Keratinocyte (primary cell): ENCODE measurements around the gene MOSMO. TPM values are rescaled to one million over a fixed set of nuclear protein-coding genes. Genes with fewer than 3 reads are reported as not detected.

Experiments
- DNase-seq: peaks from one replicate; pipeline ENCODE4 v3.0.0-alpha.2; 2011; ENCODE audit warnings: low read depth, missing footprints, low spot score
- FAIRE-seq: peaks from 2 replicates; lab custom pipeline; 2011; peaks lifted over from hg19 to GRCh38; lab: Jason Lieb, UNC
- H2AFZ ChIP-seq: 2 replicates; pipeline ENCODE4 v1.6.0; 2012; ENCODE audit warnings: low read length, control low read depth, inconsistent platforms; ENCODE audit not compliant: control insufficient read depth
- H3K27ac ChIP-seq: 2 replicates; pipeline ENCODE4 v1.5.1; 2011; ENCODE audit warnings: low read length; ENCODE audit not compliant: control insufficient read depth, insufficient read depth
- H3K27me3 ChIP-seq: 3 replicates; pipeline ENCODE4 v1.6.0; 2011; ENCODE audit warnings: low read length; ENCODE audit not compliant: control insufficient read depth, insufficient read depth; ENCODE audit errors: extremely low read depth
- H3K36me3 ChIP-seq, 2 experiments: 2 replicates in 1 of 2; 3 replicates in 1 of 2; pipeline ENCODE4 v1.5.1; 2011; ENCODE audit warnings: low read length in 2 of 2, mild to moderate bottlenecking in 1 of 2; ENCODE audit not compliant: control insufficient read depth in 2 of 2, insufficient read depth in 2 of 2; ENCODE audit errors: extremely low read depth in 1 of 2
- H3K4me1 ChIP-seq: 3 replicates; pipeline ENCODE4 v1.5.1; 2011; ENCODE audit warnings: low read length; ENCODE audit not compliant: control insufficient read depth, insufficient read depth; ENCODE audit errors: extremely low read depth
- H3K4me2 ChIP-seq: 3 replicates; pipeline ENCODE4 v1.6.0; 2011; ENCODE audit warnings: low read depth, low read length; ENCODE audit not compliant: control insufficient read depth, insufficient read depth; ENCODE audit errors: extremely low read depth
- H3K4me3 ChIP-seq, 3 experiments: fragments of 200-600 bp in 1 of 3; sonication (generic) in 1 of 3; 2 replicates in 2 of 3; 3 replicates in 1 of 3; pipeline ENCODE4 v1.5.1; 2011 to 2016; ENCODE audit warnings: low read length in 3 of 3, mild to moderate bottlenecking in 3 of 3, control low read depth in 2 of 3, inconsistent platforms in 1 of 3, low read depth in 1 of 3, mixed read lengths in 1 of 3, mixed run types in 1 of 3, moderate library complexity in 1 of 3; ENCODE audit not compliant: control insufficient read depth in 2 of 3, insufficient read depth in 2 of 3; ENCODE audit errors: extremely low read depth in 1 of 3
- H3K79me2 ChIP-seq: 2 replicates; pipeline ENCODE4 v1.6.0; 2012; ENCODE audit warnings: low read length; ENCODE audit not compliant: control insufficient read depth, insufficient read depth
- H3K9ac ChIP-seq: 3 replicates; pipeline ENCODE4 v1.6.0; 2011; ENCODE audit warnings: low read length; ENCODE audit not compliant: control insufficient read depth, insufficient read depth; ENCODE audit errors: extremely low read depth
- H3K9me1 ChIP-seq: 3 replicates; pipeline ENCODE4 v1.6.0; 2011; ENCODE audit warnings: low read length; ENCODE audit not compliant: control insufficient read depth, insufficient read depth; ENCODE audit errors: extremely low read depth
- H3K9me3 ChIP-seq: 2 replicates; pipeline ENCODE4 v1.5.1; 2012; ENCODE audit warnings: low read depth, low read length; ENCODE audit not compliant: control insufficient read depth
- H4K20me1 ChIP-seq: 3 replicates; pipeline ENCODE4 v1.6.0; 2011; ENCODE audit warnings: low read length; ENCODE audit not compliant: control insufficient read depth, insufficient read depth; ENCODE audit errors: extremely low read depth
- EZH2 ChIP-seq: IDR thresholded peaks from one replicate; pipeline ENCODE4 v1.6.1; 2012; ENCODE audit warnings: inconsistent platforms, mild to moderate bottlenecking, low read length, moderate library complexity
- dilution Hi-C: fragments of 300-500 bp; cut with MboI; formaldehyde crosslinking; loops from one replicate; pipeline ENCODE4 v1.7.0; 2020; ENCODE audit warnings: low sequenced_read_pairs; ENCODE audit not compliant: extremely low pct_ligation_motif_present
- polyA plus RNA-seq, 5 experiments: library from polyadenylated mRNA; depleted of rRNA in 3 of 5; stranded (reverse) in 3 of 5; stranded (forward) in 1 of 5; unstranded in 1 of 5; fragments of >200 nt; gene quantifications; 1 replicate in 1 of 5; 2 replicates in 3 of 5; 3 replicates in 1 of 5; pipeline versions ENCODE4 v1.2.1 to v1.2.3, GENCODE V29; 2011 to 2012; ENCODE audit warnings: missing spikeins in 2 of 5, low read depth in 1 of 5, low replicate concordance in 1 of 5
- TF ChIP-seq, protein P1 (sequence below), 3 experiments: IDR thresholded peaks in 1 of 3; conservative IDR thresholded peaks in 1 of 3; optimal IDR thresholded peaks in 1 of 3; 2 replicates in 2 of 3; 3 replicates in 1 of 3; pipeline versions ENCODE3 to v1.5.1; 2011; ENCODE audit warnings: low read length in 3 of 3, mild to moderate bottlenecking in 3 of 3, moderate library complexity in 2 of 3, control low read depth in 1 of 3, inconsistent platforms in 1 of 3; ENCODE audit not compliant: insufficient read depth in 2 of 3; ENCODE audit errors: extremely low read depth in 1 of 3

MOSMO gene
- polyA plus RNA-seq, 1 donor (not counting 4 experiments of a cell fraction or from before 2014, with no cell fraction given) = 26.2 TPM

DNA sequence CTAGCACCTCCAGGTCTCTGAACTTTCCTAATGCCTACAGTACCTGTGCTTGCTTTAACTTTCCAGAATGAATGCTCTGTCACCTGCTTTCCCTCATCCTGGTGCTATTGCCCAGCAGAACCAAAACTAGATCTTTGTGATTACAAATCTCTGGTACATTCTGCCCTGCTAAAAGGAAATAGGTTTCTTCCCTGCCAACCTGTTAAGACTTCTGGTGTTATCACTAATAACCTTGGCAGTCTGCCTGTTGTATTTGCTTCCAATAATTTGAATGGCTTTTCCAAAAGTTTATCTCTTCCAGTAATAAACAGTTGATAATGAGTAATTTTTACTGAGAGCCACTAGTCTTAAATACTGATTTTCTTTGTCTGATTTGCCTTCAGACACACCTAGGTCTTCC is 22.4 kb upstream of the MOSMO start:
- H3K36me3 ChIP-seq = peaks cover 4 to 11% of the 10 kb centered on the region in 2 experiments
- FAIRE-seq = no peak

DNA sequence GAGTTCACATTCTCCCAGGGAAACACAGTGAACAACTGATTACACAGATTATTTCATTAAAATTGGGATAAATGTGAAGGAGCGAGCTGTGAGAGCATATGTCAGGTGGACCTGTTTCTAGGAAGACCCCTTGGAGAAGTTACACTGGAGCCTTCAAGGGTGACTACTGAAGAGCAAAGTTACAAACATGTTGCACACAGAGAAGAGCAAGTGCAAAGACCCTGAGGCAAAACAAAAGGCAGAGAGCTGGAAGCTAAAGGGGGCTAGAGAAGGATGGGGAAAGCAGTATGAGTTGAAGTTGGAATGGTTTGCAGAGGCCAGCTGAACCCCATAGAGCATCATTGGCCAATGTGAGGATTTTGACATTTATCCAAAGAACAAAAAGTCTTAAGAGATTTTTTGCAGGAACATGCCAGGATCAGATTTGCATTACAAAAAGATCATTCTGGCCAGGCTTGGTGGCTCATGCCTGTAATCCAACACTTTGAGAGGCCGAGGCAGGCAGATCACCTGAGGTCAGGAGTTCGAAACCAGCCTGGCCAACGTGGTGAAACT is 21.1 kb upstream of the MOSMO start:
- H3K4me1 ChIP-seq = no peaks in the 10 kb centered on the region
- H3K9ac ChIP-seq = no peak overlapping the region
- no peaks in the 10 kb centered on the region for H4K20me1 ChIP-seq
- FAIRE-seq = no peak
- no peaks in the 10 kb centered on the region for H3K79me2 ChIP-seq
- H3K27ac ChIP-seq = no peak overlapping the region
- H3K4me3 ChIP-seq = no peak overlapping the region
- H3K9me3 ChIP-seq = no peaks in the 10 kb centered on the region
- no peak overlapping the region for H2AFZ ChIP-seq
- H3K9me1 ChIP-seq = no peaks in the 10 kb centered on the region
- dilution Hi-C loops = no loop called here
- H3K27me3 ChIP-seq = no peaks in the 10 kb centered on the region
- TF ChIP-seq EZH2 = no peak
- TF ChIP-seq, protein P1, sequence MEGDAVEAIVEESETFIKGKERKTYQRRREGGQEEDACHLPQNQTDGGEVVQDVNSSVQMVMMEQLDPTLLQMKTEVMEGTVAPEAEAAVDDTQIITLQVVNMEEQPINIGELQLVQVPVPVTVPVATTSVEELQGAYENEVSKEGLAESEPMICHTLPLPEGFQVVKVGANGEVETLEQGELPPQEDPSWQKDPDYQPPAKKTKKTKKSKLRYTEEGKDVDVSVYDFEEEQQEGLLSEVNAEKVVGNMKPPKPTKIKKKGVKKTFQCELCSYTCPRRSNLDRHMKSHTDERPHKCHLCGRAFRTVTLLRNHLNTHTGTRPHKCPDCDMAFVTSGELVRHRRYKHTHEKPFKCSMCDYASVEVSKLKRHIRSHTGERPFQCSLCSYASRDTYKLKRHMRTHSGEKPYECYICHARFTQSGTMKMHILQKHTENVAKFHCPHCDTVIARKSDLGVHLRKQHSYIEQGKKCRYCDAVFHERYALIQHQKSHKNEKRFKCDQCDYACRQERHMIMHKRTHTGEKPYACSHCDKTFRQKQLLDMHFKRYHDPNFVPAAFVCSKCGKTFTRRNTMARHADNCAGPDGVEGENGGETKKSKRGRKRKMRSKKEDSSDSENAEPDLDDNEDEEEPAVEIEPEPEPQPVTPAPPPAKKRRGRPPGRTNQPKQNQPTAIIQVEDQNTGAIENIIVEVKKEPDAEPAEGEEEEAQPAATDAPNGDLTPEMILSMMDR (optimal IDR thresholded peaks at IDR 0.05 in 1 of 3, IDR thresholded peaks at IDR 0.05 in 1 of 3, conservative IDR thresholded peaks at IDR 0.05 in 1 of 3; ENCODE audit: extremely low read depth in 1 of 3, insufficient read depth in 2 of 3, low read length in 3 of 3) = no peak
- peaks cover 4 to 8% of the 10 kb centered on the region in 2 experiments for H3K36me3 ChIP-seq
- no peak overlapping the region for H3K4me2 ChIP-seq
- DNase-seq = no peak

More for the DNA sequence above, 22.4 kb upstream of the MOSMO start:
- Histone ChIP-seq H3K27ac (no peak overlapping the region), H3K4me2 (no peak overlapping the region), H3K9me3 (no peaks in the 10 kb centered on the region), H3K9me1 (no peaks in the 10 kb centered on the region), H3K79me2 (no peaks in the 10 kb centered on the region), H3K9ac (no peak overlapping the region), H2AFZ (no peak overlapping the region), H4K20me1 (no peaks in the 10 kb centered on the region), H3K4me3 (no peak overlapping the region), H3K4me1 (no peaks in the 10 kb centered on the region), H3K27me3 (no peaks in the 10 kb centered on the region)
- no peak for DNase-seq
- no peak for TF ChIP-seq EZH2
- TF ChIP-seq, protein P1 (optimal IDR thresholded peaks at IDR 0.05 in 1 of 3, IDR thresholded peaks at IDR 0.05 in 1 of 3, conservative IDR thresholded peaks at IDR 0.05 in 1 of 3; ENCODE audit: extremely low read depth in 1 of 3, insufficient read depth in 2 of 3, low read length in 3 of 3) = no peak
- dilution Hi-C loops = no loop called here
